Measurements from ENCODE around the gene SMARCC1. TPM values are rescaled to one million over a fixed set of nuclear protein-coding genes. Genes with fewer than 3 reads are reported as not detected.
"Not testable (repeated sequence)": the region's sequence is repeated elsewhere in the genome, so short reads cannot be mapped to it uniquely, and the experiment has no call there.

Gene SMARCC1
- polyA plus RNA-seq, 1 experiment, result 38.5 TPM

DNA sequence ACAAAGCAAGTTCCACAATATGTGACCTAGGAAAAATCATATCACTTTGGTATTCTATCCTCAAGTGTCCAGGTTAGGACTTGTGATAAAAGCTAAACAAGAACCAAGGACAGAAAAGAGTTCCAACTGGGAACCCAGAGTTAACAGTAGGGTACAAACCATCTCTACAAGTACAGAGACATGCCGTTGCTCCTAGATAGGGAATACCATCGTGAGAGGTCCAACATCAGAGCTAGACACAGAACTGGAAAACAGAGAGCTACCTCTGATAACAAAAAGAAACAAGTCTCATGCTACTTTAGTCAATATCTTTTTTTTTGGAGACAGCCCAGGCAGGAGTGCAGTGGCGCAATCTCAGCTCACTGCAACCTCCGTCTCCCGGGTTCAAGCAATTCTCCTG lies 37.8 kb downstream of the SMARCC1 start:
- Histone ChIP-seq H3K27me3 (ENCODE audit: control insufficient read depth, insufficient read depth, low read length) (no peaks in the 10 kb centered on the region), H3K9me3 (ENCODE audit: control insufficient read depth, insufficient read depth, low read length) (no peaks in the 10 kb centered on the region), H3K4me3 (ENCODE audit: low read depth, low read length) (no peak overlapping the region), H3K27ac (ENCODE audit: low read depth, low read length) (no peak overlapping the region)
- TF ChIP-seq, protein P1, sequence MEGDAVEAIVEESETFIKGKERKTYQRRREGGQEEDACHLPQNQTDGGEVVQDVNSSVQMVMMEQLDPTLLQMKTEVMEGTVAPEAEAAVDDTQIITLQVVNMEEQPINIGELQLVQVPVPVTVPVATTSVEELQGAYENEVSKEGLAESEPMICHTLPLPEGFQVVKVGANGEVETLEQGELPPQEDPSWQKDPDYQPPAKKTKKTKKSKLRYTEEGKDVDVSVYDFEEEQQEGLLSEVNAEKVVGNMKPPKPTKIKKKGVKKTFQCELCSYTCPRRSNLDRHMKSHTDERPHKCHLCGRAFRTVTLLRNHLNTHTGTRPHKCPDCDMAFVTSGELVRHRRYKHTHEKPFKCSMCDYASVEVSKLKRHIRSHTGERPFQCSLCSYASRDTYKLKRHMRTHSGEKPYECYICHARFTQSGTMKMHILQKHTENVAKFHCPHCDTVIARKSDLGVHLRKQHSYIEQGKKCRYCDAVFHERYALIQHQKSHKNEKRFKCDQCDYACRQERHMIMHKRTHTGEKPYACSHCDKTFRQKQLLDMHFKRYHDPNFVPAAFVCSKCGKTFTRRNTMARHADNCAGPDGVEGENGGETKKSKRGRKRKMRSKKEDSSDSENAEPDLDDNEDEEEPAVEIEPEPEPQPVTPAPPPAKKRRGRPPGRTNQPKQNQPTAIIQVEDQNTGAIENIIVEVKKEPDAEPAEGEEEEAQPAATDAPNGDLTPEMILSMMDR (IDR thresholded peaks at IDR 0.05; ENCODE audit: low read depth, low read length), result no peak
- POLR2A ChIA-PET, result no interaction called here
- no peak for DNase-seq (ENCODE audit: low read depth, low spot score)
- CTCF ChIA-PET, result interaction anchor here (1.5 kb wide), 1 partner anchor 222 kb away, joined by 3 read pairs; no protein-coding TSS in a partner anchor

DNA sequence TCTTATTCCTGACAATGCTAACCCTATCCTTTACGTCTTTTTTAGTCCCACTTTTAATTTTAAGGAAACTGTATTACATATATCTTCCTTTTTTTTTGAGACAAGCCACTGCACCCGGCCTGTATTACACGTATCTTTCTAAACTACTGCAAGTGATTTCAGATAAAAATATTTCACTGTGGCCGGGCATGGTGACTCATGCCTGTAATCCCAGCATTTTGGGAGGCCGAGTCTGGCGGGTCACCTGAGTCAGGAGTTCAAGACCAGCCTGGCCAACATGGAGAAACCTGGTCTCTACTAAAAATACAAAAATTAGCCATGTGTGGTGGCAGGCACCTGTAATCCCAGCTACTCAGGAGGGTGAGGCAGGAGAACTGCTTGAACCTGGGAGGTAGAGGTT lies 38.3 kb downstream of the SMARCC1 start:
- H3K4me3 ChIP-seq (ENCODE audit: low read depth, low read length); H3K9me3 ChIP-seq (ENCODE audit: control insufficient read depth, insufficient read depth, low read length); H3K27me3 ChIP-seq (ENCODE audit: control insufficient read depth, insufficient read depth, low read length); CTCF ChIA-PET; POLR2A ChIA-PET; H3K27ac ChIP-seq (ENCODE audit: low read depth, low read length); DNase-seq (ENCODE audit: low read depth, low spot score): not testable (repeated sequence)

DNA sequence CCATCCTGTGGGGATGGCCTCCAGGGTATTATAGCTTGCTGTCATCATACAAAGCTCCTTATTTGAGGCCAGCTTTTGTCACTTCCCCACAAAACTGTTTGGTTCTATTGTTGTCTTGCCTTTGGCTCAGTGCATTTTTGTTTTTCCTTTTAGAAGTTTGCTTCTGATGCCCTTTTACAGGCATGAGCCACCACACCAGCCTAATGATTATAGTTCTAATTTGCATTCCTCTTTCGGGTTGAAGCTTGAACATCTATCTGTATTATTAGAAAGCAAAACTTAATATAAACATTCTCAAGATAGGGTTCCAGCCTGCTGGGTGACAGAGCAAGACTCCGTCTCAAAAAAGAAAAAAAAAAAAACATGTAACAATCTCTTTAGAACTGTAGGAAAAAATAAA lies 39.8 kb downstream of the SMARCC1 start:
- POLR2A ChIA-PET, result no interaction called here
- H3K9me3 ChIP-seq (ENCODE audit: control insufficient read depth, insufficient read depth, low read length), result no peaks in the 10 kb centered on the region
- TF ChIP-seq, protein P1 (IDR thresholded peaks at IDR 0.05; ENCODE audit: low read depth, low read length), result no peak
- CTCF ChIA-PET, result no interaction called here
- no peaks in the 10 kb centered on the region for H3K27me3 ChIP-seq (ENCODE audit: control insufficient read depth, insufficient read depth, low read length)
- no peak overlapping the region for H3K4me3 ChIP-seq (ENCODE audit: low read depth, low read length)
- no peak for DNase-seq (ENCODE audit: low read depth, low spot score)
- no peak overlapping the region for H3K27ac ChIP-seq (ENCODE audit: low read depth, low read length)

DNA sequence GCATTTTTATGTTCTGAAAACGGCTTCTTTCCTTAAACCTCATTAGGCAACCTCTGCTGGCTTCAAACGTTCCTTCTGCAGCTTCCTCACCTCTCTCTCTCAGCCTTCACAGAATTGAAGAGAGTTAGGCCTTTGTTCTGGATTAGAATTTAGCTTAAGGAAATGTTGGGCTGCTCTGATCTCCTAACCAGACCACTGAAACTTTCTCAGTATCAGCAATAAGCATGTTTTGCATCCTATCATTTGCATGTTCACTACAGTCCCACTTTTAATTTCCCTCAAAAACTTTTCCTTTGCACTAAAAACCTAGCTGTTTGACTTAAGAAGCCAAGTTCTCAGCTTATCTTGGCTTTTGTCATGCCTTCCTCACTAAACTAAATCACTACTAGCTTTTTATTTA lies 49.5 kb downstream of the SMARCC1 start:
- Histone ChIP-seq H3K4me3 (ENCODE audit: low read depth, low read length) (no peak overlapping the region), H3K27me3 (ENCODE audit: control insufficient read depth, insufficient read depth, low read length) (no peaks in the 10 kb centered on the region), H3K9me3 (ENCODE audit: control insufficient read depth, insufficient read depth, low read length) (peaks cover 3% of the 10 kb centered on the region), H3K27ac (ENCODE audit: low read depth, low read length) (no peak overlapping the region)
- no peak for DNase-seq (ENCODE audit: low read depth, low spot score)
- POLR2A ChIA-PET, result no interaction called here
- TF ChIP-seq, protein P1 (IDR thresholded peaks at IDR 0.05; ENCODE audit: low read depth, low read length), result no peak
- CTCF ChIA-PET, result no interaction called here

DNA sequence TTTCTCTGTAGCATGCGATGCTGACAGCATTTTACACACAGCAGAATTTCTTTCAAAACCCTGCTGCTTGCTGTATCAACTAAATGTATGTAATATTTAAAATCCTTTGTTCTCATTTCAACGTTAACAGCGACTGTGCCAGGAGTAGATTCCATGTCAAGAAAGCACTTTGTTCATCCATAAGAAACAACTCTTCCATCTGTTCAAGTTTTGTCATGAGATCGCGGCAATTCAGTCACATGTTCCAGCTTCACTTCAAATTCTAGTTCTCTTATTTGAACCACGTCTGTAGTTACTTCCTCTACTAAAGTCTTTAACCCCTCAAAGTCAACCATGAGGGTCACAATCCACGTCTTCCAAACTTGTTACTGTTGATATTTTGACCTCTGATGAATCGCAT lies 50.6 kb downstream of the SMARCC1 start:
- no peaks in the 10 kb centered on the region for H3K27me3 ChIP-seq (ENCODE audit: control insufficient read depth, insufficient read depth, low read length)
- DNase-seq (ENCODE audit: low read depth, low spot score), result no peak
- POLR2A ChIA-PET, result interaction anchor here (0.5 kb wide), 1 partner anchor 42 kb away, joined by 3 read pairs; no protein-coding TSS in a partner anchor
- CTCF ChIA-PET, result no interaction called here
- no peak overlapping the region for H3K4me3 ChIP-seq (ENCODE audit: low read depth, low read length)
- H3K27ac ChIP-seq (ENCODE audit: low read depth, low read length), result no peak overlapping the region
- peaks cover 3% of the 10 kb centered on the region for H3K9me3 ChIP-seq (ENCODE audit: control insufficient read depth, insufficient read depth, low read length)
- TF ChIP-seq, protein P1 (IDR thresholded peaks at IDR 0.05; ENCODE audit: low read depth, low read length), result no peak

DNA sequence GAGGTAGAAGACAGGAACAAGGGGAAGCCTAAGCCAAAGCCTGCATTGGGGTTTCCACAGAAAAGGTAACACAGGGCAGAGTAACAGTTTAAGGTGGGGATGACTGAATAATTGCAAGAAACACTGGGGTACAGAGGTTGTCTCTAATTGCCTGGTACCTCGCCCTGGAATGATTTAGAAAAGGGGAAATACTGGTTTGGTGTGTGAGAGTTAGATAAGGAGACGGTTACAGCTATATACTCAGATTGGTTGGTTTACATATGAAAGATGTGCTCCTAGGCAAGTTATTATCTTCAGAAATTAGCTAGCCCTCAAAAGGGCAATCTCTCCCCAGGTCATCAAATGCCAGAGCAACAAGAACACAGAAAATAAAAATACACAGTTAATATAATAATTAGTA lies 58.8 kb downstream of the SMARCC1 start:
- CTCF ChIA-PET, result no interaction called here
- Histone ChIP-seq H3K27ac (ENCODE audit: low read depth, low read length) (no peak overlapping the region), H3K27me3 (ENCODE audit: control insufficient read depth, insufficient read depth, low read length) (no peaks in the 10 kb centered on the region), H3K9me3 (ENCODE audit: control insufficient read depth, insufficient read depth, low read length) (no peaks in the 10 kb centered on the region), H3K4me3 (ENCODE audit: low read depth, low read length) (no peak overlapping the region)
- TF ChIP-seq, protein P1 (IDR thresholded peaks at IDR 0.05; ENCODE audit: low read depth, low read length), result no peak
- DNase-seq (ENCODE audit: low read depth, low spot score), result no peak
- POLR2A ChIA-PET, result no interaction called here

DNA sequence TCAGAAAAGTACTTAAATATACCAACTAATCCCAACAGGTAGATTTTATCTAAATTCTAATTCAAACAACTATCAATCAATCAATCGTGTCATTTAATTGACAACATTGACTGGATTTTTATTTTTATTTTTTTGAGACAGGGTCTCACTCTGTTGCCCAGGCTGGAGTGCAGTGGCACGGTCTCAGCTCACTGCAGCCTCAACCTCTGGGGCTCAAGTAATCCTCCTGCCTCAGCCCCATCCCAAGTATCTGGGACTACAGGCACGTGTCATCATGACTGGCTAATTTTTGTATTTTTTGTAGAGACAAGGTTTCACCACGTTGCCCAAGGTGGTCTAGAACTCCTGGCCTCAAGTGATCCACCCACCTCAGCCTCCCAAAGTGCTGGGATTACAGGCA lies 64.2 kb downstream of the SMARCC1 start:
- POLR2A ChIA-PET; H3K27ac ChIP-seq (ENCODE audit: low read depth, low read length); DNase-seq (ENCODE audit: low read depth, low spot score); H3K9me3 ChIP-seq (ENCODE audit: control insufficient read depth, insufficient read depth, low read length); H3K4me3 ChIP-seq (ENCODE audit: low read depth, low read length); CTCF ChIA-PET; H3K27me3 ChIP-seq (ENCODE audit: control insufficient read depth, insufficient read depth, low read length): not testable (repeated sequence)

Measured in AG04450 (cell line).